SU-DHL-6 (cell line): ENCODE measurements around the gene VTCN1.

Source experiments
- H2AFZ ChIP-seq: fragments of 200-600 bp; sonication (generic); 2 replicates; pipeline ENCODE4 v1.6.1; 2014; ENCODE audit warnings: low read depth, mild to moderate bottlenecking, moderate library complexity, mixed read lengths, antibody characterized with exemption, low read length; ENCODE audit not compliant: severe bottlenecking
- H3F3A ChIP-seq: fragments of 200-600 bp; shearing (Covaris generic); 2 replicates; pipeline ENCODE4 v1.6.0; 2016; ENCODE audit warnings: antibody characterized with exemption, mild to moderate bottlenecking; ENCODE audit not compliant: insufficient read depth
- H3K27ac ChIP-seq: fragments of 200-600 bp; sonication (generic); 2 replicates; pipeline ENCODE4 v1.5.1; 2016; ENCODE audit warnings: low read depth, mild to moderate bottlenecking, low read length, moderate library complexity, mixed read lengths
- H3K27me3 ChIP-seq: fragments of 200-600 bp; sonication (generic), shearing (Covaris generic); 2 replicates; pipeline ENCODE4 v1.6.0; 2014; ENCODE audit warnings: mild to moderate bottlenecking, low read length
- H3K36me3 ChIP-seq: fragments of 200-600 bp; sonication (generic); 2 replicates; pipeline ENCODE4 v1.6.1; 2014; ENCODE audit warnings: mild to moderate bottlenecking, low read length, mixed read lengths
- H3K4me2 ChIP-seq: fragments of 300-600, 200-600 bp; shearing (Covaris generic), sonication (generic); 2 replicates; pipeline ENCODE4 v1.6.0; 2014; ENCODE audit warnings: low read length, low read depth, mild to moderate bottlenecking; ENCODE audit not compliant: poor library complexity, severe bottlenecking
- H3K4me3 ChIP-seq: fragments of 200-600 bp; sonication (generic); 2 replicates; pipeline ENCODE4 v1.5.1; 2014; ENCODE audit warnings: antibody characterized with exemption, low read length, mild to moderate bottlenecking, mixed read lengths; ENCODE audit not compliant: insufficient read depth, poor library complexity, severe bottlenecking
- H3K79me2 ChIP-seq: fragments of 200-600 bp; sonication (generic); 2 replicates; pipeline ENCODE4 v1.6.1; 2014; ENCODE audit warnings: mild to moderate bottlenecking, low read length, moderate library complexity; ENCODE audit not compliant: insufficient read depth
- H3K9ac ChIP-seq: fragments of 200-600 bp; sonication (generic); 2 replicates; pipeline ENCODE4 v1.7.0; 2014; ENCODE audit warnings: mild to moderate bottlenecking, low read length
- H3K9me2 ChIP-seq: fragments of 200-600 bp; sonication (generic); replicated peaks from 2 replicates; pipeline ENCODE4 v1.6.1; 2014; ENCODE audit warnings: low read length; ENCODE audit not compliant: insufficient read depth
- H3K9me3 ChIP-seq: fragments of 200-600 bp; sonication (generic); 2 replicates; pipeline ENCODE4 v1.6.1; 2014; ENCODE audit warnings: low read length, mixed read lengths; ENCODE audit not compliant: insufficient read depth
- H4K20me1 ChIP-seq: fragments of 200-600 bp; sonication (generic); 2 replicates; pipeline ENCODE4 v1.6.1; 2014; ENCODE audit warnings: low read depth, mild to moderate bottlenecking, antibody characterized with exemption, low read length, moderate library complexity, mixed read lengths
- EZH2phosphoT487 ChIP-seq: fragments of 200-600 bp; sonication (generic), shearing (Covaris generic); conservative IDR thresholded peaks from 2 replicates; pipeline ENCODE4 v1.6.1; 2018; ENCODE audit warnings: mild to moderate bottlenecking, antibody characterized with exemption, low read length, moderate library complexity, mixed read lengths
- TF ChIP-seq, protein P1 (sequence below): fragments of 200-600 bp; sonication (generic); IDR thresholded peaks from one replicate; pipeline ENCODE4 v1.5.1; 2017; ENCODE audit warnings: antibody characterized with exemption, mild to moderate bottlenecking, low read length, moderate library complexity; ENCODE audit not compliant: insufficient read depth, poor library complexity, severe bottlenecking

Gene VTCN1

DNA sequence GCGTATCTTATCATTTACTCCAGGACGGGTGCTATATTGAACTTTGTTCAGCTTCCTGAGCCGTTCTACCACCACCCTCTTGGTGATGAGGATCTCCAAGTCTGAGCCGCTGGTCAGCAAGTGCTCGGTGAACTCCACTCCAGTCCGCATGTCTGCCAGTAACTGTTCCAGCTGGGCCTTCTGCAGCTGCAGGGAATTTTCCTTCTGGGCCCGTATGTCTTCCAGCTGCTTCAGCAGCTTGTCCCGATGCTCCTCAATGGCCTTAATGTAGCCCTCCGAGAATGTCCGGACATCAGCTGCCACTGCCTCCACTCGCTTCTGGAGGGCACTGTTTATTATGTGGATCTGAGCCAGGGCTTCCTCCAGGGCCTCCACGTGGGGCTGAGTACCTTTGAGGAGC is 92.6 kb downstream of the VTCN1 start:
- H3K4me2 ChIP-seq: no peak overlapping the region
- TF ChIP-seq EZH2phosphoT487: no peak
- H3K36me3 ChIP-seq: no peaks in the 10 kb centered on the region
- H3K9me3 ChIP-seq: no peaks in the 10 kb centered on the region
- no peak overlapping the region for H3K9ac ChIP-seq
- H3K27me3 ChIP-seq: no peaks in the 10 kb centered on the region
- no peaks in the 10 kb centered on the region for H3K79me2 ChIP-seq
- H3K27ac ChIP-seq: no peak overlapping the region
- no peak overlapping the region for H3K4me3 ChIP-seq
- no peaks in the 10 kb centered on the region for H4K20me1 ChIP-seq
- no peak overlapping the region for H2AFZ ChIP-seq
- H3K9me2 ChIP-seq: no peaks in the 10 kb centered on the region
- no peaks in the 10 kb centered on the region for H3F3A ChIP-seq

DNA sequence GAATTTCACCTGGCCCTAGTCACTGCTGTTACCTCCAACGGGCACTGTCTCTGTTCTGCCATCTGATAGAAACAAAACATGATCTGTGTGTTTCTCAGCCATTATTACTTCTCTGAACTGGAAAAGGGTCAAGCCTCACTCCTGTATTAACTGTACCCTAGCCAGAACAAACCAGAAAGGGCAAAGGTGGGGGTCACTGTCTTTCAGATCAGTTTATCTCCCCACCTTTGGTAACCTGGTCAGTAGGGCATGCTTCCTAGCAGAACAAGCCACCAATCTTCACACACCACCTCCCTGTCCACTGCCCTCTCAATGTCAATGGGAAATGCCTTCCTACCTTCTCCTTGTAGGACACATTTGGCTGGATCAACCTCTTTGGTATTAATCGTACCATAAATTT is 93.0 kb downstream of the VTCN1 start:
- no peak overlapping the region for H3K4me3 ChIP-seq
- H3K79me2 ChIP-seq: no peaks in the 10 kb centered on the region
- TF ChIP-seq, protein P1, sequence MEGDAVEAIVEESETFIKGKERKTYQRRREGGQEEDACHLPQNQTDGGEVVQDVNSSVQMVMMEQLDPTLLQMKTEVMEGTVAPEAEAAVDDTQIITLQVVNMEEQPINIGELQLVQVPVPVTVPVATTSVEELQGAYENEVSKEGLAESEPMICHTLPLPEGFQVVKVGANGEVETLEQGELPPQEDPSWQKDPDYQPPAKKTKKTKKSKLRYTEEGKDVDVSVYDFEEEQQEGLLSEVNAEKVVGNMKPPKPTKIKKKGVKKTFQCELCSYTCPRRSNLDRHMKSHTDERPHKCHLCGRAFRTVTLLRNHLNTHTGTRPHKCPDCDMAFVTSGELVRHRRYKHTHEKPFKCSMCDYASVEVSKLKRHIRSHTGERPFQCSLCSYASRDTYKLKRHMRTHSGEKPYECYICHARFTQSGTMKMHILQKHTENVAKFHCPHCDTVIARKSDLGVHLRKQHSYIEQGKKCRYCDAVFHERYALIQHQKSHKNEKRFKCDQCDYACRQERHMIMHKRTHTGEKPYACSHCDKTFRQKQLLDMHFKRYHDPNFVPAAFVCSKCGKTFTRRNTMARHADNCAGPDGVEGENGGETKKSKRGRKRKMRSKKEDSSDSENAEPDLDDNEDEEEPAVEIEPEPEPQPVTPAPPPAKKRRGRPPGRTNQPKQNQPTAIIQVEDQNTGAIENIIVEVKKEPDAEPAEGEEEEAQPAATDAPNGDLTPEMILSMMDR: no peak
- TF ChIP-seq EZH2phosphoT487: no peak
- H3K27ac ChIP-seq: no peak overlapping the region
- no peaks in the 10 kb centered on the region for H3K36me3 ChIP-seq
- no peak overlapping the region for H3K9ac ChIP-seq
- H4K20me1 ChIP-seq: no peaks in the 10 kb centered on the region
- no peak overlapping the region for H2AFZ ChIP-seq
- H3K4me2 ChIP-seq: no peak overlapping the region
- no peaks in the 10 kb centered on the region for H3K9me2 ChIP-seq
- H3K27me3 ChIP-seq: no peaks in the 10 kb centered on the region
- H3K9me3 ChIP-seq: no peaks in the 10 kb centered on the region
- no peaks in the 10 kb centered on the region for H3F3A ChIP-seq

DNA sequence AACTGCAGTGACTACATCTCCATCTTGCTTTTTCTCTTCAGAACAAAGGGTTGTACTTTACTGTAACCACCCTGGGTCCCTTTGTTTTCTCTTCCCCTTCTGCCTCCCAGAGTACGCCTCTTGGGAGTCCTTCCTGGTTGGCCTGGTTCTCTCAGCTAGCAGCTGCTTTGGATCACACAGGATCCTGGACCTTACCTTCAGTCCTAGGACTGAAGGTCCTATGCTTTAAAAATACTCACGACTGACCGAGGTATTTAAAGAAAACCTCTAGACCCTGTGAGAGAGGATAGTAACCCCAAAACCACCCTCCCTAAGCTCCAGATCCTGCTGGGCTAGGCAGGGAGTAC is 94.0 kb downstream of the VTCN1 start:
- no peak overlapping the region for H3K4me3 ChIP-seq
- no peak overlapping the region for H3K27ac ChIP-seq
- H3K79me2 ChIP-seq: no peaks in the 10 kb centered on the region
- H3F3A ChIP-seq: no peaks in the 10 kb centered on the region
- H2AFZ ChIP-seq: no peak overlapping the region
- TF ChIP-seq, protein P1: no peak
- no peak for TF ChIP-seq EZH2phosphoT487
- H3K4me2 ChIP-seq: no peak overlapping the region
- no peaks in the 10 kb centered on the region for H3K9me2 ChIP-seq
- no peaks in the 10 kb centered on the region for H4K20me1 ChIP-seq
- H3K27me3 ChIP-seq: no peaks in the 10 kb centered on the region
- no peak overlapping the region for H3K9ac ChIP-seq
- H3K36me3 ChIP-seq: no peaks in the 10 kb centered on the region
- H3K9me3 ChIP-seq: no peaks in the 10 kb centered on the region

DNA sequence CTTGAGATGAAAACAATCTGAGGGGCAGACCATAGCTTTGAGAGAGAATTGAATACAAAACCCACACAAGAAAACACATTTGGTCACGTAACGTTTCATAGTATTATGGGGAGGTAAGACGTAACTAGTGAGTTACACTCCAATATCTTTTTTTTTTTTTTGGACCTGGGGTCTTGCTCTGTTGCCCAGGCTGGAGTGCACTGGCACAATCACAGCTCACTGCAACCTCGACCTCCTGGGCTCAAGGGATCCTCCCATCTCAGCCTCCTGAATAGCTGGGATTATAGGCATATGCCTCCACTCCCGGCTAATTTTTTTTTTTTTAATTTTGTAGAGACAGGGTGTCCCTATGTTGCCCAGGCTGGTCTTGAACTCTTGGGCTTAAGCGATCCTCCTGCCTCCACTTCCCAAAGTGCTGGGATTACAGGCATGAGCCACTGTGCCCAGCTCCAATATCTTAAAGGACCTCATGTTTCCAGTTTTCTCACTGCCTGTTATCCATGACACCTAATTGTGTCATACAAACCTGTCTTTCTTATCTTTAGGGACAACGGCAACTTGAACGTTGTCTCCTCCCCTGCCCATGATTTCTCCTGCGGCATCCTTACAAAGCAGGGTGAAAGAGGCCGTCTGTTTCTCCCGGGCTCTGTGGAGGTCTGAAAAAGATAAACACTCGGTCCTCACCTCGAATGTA is 94.5 kb downstream of the VTCN1 start:
- no peaks in the 10 kb centered on the region for H3K9me3 ChIP-seq
- H3F3A ChIP-seq: no peaks in the 10 kb centered on the region
- no peak overlapping the region for H3K4me2 ChIP-seq
- no peak overlapping the region for H3K9ac ChIP-seq
- H3K27ac ChIP-seq: no peak overlapping the region
- H2AFZ ChIP-seq: no peak overlapping the region
- no peak for TF ChIP-seq EZH2phosphoT487
- TF ChIP-seq, protein P1: no peak
- H3K79me2 ChIP-seq: no peaks in the 10 kb centered on the region
- no peak overlapping the region for H3K4me3 ChIP-seq
- no peaks in the 10 kb centered on the region for H4K20me1 ChIP-seq
- no peaks in the 10 kb centered on the region for H3K9me2 ChIP-seq
- H3K27me3 ChIP-seq: no peaks in the 10 kb centered on the region
- no peaks in the 10 kb centered on the region for H3K36me3 ChIP-seq
